NCI-H2107 treated with DMSO at 0.1 percent for 48 hours (cell line): ENCODE measurements around the gene SGCE.

Source experiments
- DNase-seq: peaks from one replicate; lab custom pipeline; 2025; ENCODE audit not compliant: unreplicated experiment; lab: John Stamatoyannopoulos, UW

The SGCE gene

GRCh38 chr7:94575646-94576045 is 80.3 kb downstream of the SGCE start:
- no peak for DNase-seq

- DNase-seq, result no peak
Measured at GRCh38 chr7:94571816-94572215, 84.1 kb downstream of the SGCE start.

- DNase-seq, result no peak
Measured at GRCh38 chr7:94567396-94567795, 88.5 kb downstream of the SGCE start.

GRCh38 chr7:94565247-94565894 is 90.6 kb downstream of the SGCE start:
- DNase-seq, result no peak

- no peak for DNase-seq
Measured at GRCh38 chr7:94562525-94562924, 93.4 kb downstream of the SGCE start.

GRCh38 chr7:94561841-94562514 is 94.0 kb downstream of the SGCE start:
- DNase-seq, result no peak

GRCh38 chr7:94559972-94560371 is 96.0 kb downstream of the SGCE start:
- DNase-seq, result no peak

GRCh38 chr7:94557215-94557614 is 98.7 kb downstream of the SGCE start:
- DNase-seq, result no peak

- no peak for DNase-seq
Measured at GRCh38 chr7:94556028-94556427, 99.9 kb downstream of the SGCE start.

GRCh38 chr7:94547126-94547525 is 108.8 kb downstream of the SGCE start:
- DNase-seq, result no peak

- DNase-seq, result no peak
Measured at GRCh38 chr7:94540428-94540827, 115.5 kb downstream of the SGCE start.
